DMS 273 treated with DMSO at 0.1 percent for 48 hours (cell line): ENCODE measurements around the gene SLC18A3.

Experiments
- DNase-seq: peaks from one replicate; lab custom pipeline; 2025; lab: John Stamatoyannopoulos, UW

SLC18A3 gene

DNA sequence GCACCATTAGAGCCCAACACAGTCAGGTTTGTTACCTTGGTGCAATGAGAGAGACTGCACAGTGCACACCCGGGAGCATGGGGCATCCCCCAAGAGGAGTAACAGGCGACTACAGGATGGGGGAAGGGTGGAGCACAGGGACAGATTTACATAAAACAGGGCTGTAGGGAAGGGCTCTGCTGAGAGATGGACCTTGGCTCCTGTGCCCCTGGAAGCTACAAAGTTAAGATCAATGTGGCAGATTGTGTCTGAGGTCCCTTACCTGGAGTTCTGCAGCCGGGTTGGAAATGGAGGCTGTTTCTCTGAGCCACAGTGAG lies 13.7 kb upstream of the SLC18A3 start:
- no peak for DNase-seq

DNA sequence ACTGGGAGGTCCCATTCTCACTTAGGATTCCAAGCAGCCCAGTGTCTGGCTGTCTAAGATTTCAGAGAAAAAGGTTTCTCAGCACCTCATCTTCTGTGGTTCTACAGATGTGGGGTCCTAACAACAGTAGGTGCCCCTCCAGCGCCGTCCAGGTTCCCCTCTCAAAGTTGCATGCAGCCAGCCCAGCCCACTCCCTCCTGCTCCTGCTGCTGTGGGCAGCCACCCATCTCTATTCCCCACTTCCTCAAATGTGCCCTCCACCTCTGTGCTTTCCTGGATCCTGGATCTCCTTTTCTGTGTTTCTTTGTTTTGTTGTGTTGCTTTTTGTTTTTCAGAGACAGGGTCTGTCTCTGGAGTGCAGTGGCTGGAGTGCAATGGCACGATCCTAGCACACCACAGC lies 13.3 kb upstream of the SLC18A3 start:
- no peak for DNase-seq

DNA sequence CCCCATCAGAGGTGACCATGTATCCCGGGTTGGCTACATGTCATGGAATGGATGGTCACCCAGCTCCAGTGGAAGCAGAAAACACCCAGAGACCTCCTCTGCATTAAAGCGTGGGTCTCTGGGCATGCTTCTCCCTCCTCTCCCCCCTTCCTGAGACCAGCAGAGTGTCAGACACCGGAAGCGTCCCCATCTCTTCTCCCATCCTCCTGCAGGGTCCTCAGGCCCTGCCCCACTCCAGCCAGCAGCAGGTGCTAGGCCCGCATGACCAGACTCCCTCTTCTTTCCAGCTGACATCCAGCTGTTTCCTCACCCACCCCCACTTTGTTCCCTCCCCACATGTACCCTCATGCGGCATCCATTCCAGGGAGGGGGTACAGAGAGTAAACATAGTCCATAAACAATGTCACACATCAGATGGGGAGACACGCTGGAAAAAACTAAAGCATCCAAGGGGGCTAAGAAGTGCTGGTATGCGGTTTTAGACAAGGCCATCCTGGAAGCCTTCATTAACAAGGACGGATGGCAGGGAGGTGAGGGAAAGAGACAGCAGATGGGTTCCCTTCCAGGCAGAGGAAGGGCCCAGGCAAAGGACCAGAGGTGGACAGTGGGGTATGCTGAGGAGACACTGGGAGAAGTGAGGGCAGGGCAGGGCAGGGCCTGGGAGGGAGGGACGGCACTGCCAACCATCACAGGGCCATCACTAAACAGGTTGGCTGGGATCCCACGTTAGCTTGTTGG lies 12.5 kb upstream of the SLC18A3 start:
- DNase-seq: no peak

DNA sequence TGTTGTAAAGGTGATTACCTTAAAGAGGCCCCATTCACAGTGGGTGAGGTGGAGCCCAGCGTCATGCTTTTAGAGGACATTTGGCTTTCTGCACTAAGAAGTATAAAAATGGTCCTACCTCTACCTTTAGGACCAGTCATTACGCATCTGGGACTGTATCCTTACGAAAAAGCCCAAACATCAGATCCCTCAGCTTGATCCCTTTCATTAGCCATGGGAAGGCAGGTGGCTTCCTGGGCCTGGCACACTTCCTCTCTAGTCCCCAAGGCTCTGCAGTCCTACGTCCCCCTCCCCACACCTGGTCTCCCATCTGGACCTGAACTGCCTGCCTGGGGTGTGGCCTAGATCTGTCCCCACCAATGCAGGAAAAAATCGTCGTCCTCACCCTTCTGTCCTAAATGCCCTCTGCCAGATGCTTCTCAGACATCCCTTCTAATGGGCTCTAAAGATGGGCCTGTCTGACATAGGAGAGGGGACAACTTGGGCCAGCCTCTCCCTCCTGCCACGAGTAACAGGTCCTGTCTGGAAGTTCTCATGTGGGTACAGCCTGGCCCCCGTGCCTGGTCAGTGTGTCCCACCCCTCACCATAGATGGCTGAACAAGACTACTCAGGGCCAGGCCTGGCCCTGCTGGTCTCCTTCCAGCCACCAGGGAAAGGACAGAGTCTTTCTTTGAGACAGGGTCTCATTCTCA lies 11.8 kb upstream of the SLC18A3 start:
- DNase-seq: no peak

DNA sequence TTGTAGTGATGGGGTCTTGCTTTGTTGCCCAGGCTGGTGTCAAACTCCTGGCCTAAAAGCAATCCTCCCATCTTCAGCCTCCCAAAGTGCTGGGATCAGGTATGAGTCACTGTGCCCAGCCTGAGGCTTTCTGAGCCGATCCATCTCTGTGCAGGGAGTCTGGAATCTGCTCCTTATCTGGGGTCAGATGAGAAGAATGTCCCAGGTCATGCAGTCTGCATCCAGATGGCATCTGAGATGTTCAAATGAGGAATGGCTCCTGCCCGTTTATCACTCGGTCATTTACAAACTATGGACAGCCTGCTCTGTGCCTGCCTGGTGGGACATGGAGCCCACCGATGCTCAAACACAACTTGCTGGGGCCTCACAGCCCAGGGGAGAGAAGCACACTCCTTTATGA lies 11.1 kb upstream of the SLC18A3 start:
- no peak for DNase-seq

GRCh38 chr10:49599546-49599945 lies 10.6 kb upstream of the SLC18A3 start:
- DNase-seq: no peak

- DNase-seq: no peak
These were observed 10.1 kb upstream of the SLC18A3 start for GRCh38 chr10:49600046-49600445.

DNA sequence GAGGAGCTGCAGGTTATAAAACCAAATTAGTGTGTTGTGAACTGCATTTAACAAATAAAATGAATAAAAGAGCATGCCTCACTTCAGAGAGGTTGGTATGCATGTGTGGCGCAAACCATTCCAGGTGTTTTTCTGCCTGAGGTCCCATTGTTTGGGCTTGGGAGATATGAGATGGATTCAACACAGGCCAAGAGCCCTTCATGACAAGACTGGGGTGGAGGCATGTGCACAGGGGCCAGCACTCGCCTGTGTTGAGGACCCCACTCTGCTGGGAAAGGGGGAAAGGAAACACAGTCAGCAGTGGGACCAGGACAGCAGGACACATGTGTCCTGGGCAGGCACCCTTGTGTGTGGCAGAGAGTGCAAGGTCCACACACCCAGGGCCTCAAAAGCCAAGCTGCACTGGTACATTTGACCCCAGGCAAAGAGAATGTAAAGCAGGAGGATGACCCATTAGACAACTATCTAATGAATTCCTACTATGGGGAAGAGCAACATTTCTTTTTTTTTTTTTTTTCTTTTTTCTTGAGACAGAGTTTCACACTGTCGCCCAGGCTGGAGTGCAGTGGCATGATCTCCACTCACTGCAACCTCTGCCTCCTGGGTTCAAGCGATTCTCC lies 9.2 kb upstream of the SLC18A3 start:
- DNase-seq: no peak

DNA sequence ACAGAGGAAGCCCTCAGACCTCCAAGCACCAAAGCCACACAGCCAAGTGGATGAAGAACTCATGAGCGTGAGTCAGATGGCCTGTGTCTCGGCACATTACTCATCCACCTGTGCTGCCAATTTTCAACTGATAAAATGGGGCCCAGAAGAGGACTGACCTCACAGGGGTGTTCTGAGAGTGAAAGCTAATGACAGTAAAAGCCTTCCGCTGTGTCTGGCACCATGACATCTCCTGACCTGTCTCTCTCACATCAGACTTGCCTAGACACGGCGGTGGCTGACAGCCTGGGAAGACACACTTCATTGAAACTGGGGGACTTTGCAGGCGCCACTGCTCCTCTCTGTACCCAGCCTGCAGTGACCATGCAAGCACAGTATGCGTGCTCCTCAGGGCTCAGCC lies 8.3 kb upstream of the SLC18A3 start:
- no peak for DNase-seq

- DNase-seq: no peak
These were observed 7.6 kb upstream of the SLC18A3 start for GRCh38 chr10:49602380-49603023.

DNA sequence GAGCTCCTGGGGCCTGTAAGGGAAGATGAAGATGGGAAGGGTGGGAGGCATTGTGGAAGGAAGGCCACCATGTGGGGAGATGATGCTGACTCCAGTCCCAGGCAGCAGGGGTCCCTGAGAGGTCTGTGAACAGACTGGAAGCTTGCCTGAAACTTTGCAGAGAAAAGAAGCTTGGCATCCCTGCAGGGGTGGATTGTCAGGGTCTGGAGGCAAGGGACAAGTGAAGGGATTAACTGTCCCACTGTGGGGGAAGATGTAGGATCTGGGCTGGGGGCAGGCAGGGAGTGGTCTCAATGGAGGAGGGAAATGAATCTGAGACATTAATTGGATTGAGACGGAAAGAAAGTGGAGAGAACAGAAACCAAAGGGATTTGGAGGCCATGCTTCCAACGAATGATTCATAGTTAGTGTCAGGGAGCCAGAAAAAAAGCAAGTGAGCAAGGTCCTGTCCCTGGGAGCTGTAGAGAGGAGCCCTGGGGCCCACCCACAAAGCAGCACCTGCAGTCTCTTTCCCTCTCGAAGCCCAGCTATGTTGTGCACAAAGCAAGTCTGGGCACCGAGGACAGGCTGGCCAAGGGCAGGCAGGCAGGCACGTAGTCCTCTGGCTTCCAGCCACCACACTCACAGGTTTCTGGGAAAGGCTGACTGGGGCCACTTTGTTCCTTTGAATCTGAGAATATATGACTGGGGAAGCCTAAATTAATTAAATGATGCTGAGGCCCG lies 4.7 kb upstream of the SLC18A3 start:
- no peak for DNase-seq

DNA sequence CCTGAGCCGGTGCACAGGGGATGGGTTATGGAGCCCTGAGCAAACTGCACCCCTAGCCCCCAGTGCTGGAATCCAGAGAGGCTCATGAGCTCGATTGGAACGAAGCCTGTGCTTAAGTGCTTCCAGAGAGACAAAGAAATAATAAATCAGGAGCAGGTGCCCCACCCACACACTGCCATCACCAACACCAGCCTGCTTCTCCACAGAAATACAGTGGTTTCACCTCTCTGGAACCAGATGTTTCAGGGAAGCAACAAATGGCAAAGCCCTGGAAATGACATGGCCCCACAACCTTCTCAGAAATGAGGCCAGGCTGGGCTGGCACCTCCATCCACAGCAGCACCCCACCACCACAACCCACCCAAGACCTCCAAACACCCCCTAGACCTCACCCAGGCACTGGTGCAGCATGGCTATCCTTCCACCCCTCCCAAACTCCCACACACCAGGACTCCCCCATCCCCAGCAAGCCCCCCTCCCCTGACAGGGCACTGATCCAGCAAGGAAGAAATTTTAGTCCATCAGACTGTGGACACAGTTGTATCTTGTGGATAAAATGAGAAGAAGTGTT lies 4.1 kb upstream of the SLC18A3 start:
- DNase-seq: no peak

GRCh38 chr10:49606981-49607535 lies 3.1 kb upstream of the SLC18A3 start:
- no peak for DNase-seq

- no peak for DNase-seq
These were observed 1.7 kb upstream of the SLC18A3 start for GRCh38 chr10:49608166-49609005.

GRCh38 chr10:49609006-49609282 lies 1.2 kb upstream of the SLC18A3 start:
- no peak for DNase-seq

DNA sequence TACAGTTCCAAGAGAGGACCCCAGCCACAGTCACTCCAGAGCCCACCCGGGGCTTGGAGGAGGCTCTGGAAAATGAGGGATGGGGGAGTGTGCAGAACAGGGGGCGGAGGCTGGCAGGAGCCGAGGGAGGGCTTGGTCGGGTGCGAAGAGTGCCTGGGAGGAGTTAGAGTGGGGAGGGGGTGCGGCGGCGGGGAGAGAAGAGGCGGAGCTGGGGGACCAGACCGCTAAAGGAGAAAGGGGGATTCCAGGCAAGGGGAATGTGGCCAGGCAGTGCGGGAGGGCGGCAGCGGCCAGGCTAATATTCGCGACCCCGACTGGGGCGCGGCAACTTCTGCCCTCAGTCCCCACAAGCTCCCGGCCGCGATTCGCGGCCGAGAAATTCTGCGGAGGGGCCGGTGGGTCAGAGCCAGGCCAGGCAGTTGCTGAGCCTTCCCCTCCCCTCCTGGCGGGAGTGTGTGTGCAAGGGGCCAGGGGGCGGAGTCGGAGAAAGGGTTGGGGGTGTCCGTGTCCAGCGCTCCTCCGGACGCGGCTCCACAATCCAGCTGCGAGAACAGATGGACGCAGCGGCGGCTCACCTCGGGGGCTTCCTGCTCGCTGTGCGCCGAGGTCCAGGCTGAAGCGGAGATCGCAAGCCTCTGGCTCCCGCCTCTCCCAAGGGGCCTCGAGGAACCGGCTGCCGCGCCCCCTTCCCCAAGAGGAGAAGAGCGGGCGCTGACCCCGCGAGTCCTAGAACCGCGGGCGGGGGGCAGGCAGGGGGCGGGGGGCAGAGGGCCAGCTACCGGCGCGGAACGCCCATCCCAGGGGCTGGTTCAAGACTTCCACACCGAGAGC lies 612 bp upstream of the SLC18A3 start:
- no peak for DNase-seq

GRCh38 chr10:49610458-49611165 lies 502 bp downstream of the SLC18A3 start:
- DNase-seq: no peak

DNA sequence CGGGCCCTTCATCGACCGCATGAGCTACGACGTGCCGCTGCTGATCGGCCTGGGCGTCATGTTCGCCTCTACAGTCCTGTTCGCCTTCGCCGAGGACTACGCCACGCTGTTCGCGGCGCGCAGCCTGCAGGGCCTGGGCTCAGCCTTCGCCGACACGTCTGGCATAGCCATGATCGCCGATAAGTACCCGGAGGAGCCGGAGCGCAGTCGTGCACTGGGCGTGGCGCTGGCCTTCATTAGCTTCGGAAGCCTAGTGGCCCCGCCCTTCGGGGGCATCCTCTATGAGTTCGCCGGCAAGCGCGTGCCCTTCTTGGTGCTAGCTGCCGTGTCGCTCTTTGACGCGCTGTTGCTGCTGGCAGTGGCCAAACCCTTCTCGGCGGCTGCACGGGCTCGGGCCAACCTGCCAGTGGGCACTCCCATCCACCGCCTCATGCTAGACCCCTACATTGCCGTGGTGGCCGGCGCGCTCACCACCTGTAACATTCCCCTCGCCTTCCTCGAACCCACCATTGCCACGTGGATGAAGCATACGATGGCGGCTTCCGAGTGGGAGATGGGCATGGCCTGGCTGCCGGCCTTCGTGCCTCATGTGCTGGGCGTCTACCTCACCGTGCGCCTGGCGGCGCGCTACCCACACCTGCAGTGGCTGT lies 1.2 kb downstream of the SLC18A3 start:
- DNase-seq: no peak
